ENCODE measurements around the gene CALN1. TPM values are rescaled to one million over a fixed set of nuclear protein-coding genes. Genes with fewer than 3 reads are reported as not detected.
"Not testable (repeated sequence)": the region's sequence is repeated elsewhere in the genome, so short reads cannot be mapped to it uniquely, and the experiment has no call there.

The CALN1 gene
- total and polyA plus RNA-seq, 7 donors: under 0.01 TPM; not detected in 5

DNA sequence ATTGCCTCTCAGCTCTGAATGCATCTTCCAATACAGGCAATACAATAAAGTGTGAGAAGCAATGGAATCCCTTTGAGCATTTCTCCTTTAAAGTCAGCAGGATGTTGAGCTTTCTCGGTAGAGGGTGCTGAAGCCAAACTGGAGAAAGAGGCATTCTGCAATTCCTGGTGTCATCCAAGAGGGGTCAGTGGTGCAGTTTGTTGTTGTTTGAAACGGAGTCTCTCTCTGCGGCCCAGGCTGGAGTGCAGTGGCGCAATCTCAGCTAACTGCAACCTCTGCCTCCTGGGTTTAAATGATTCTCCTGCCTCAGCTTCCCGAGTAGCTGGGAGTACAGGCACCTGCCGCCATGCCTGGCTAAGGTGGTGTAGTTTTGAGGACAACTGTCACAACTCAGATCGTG, 486.5 kb downstream of the CALN1 start:
- Histone ChIP-seq H3K4me3 (no peak overlapping the region), H3K9me3 (peaks cover 0 to 13% (median 8%) of the 10 kb centered on the region in 4 donors), H3K4me1 (no peaks in the 10 kb centered on the region), H3K36me3 (no peaks in the 10 kb centered on the region), H3K27ac (no peak overlapping the region), H3K27me3 (no peaks in the 10 kb centered on the region)
- WGBS, 2 donors: 73 to 76% methylated on average over 7 of the region's 7 CpGs
- TF ChIP-seq CTCF (IDR thresholded peaks at IDR 0.05) (no peak), EP300 (IDR thresholded peaks at IDR 0.05) (no peak), POLR2AphosphoS5 (IDR thresholded peaks at IDR 0.05) (no peak), POLR2A (IDR thresholded peaks at IDR 0.05) (no peak)
- no peak for DNase-seq
- intact Hi-C loops (cut with DNase I): no loop called here

GRCh38 chr7:71914204-71914603, 497.9 kb downstream of the CALN1 start:
- H3K27me3 ChIP-seq; DNase-seq; H3K9me3 ChIP-seq; H3K36me3 ChIP-seq; intact Hi-C loops (cut with DNase I); H3K4me1 ChIP-seq; H3K4me3 ChIP-seq; H3K27ac ChIP-seq: not testable (repeated sequence)
- WGBS, 2 donors: 89 to 90% methylated on average over 4 of the region's 4 CpGs

GRCh38 chr7:71912476-71912875, 499.7 kb downstream of the CALN1 start:
- intact Hi-C loops (cut with DNase I): no loop called here
- H3K9me3 ChIP-seq: peaks cover 0 to 6% (median 0%) of the 10 kb centered on the region in 4 donors
- no peaks in the 10 kb centered on the region for H3K27me3 ChIP-seq

GRCh38 chr7:71911051-71911450, 501.1 kb downstream of the CALN1 start:
- Histone ChIP-seq H3K9me3 (peaks cover 0 to 6% (median 0%) of the 10 kb centered on the region in 4 donors), H3K4me3 (no peak overlapping the region), H3K27ac (no peak overlapping the region), H3K27me3 (no peaks in the 10 kb centered on the region), H3K36me3 (no peaks in the 10 kb centered on the region), H3K4me1 (no peaks in the 10 kb centered on the region)
- WGBS, 2 donors: 73 to 82% methylated on average over 5 of the region's 5 CpGs
- intact Hi-C loops (cut with DNase I): no loop called here
- no peak for DNase-seq
- no peak for TF ChIP-seq CTCF (IDR thresholded peaks at IDR 0.05)

More at GRCh38 chr7:71912476-71912875, 499.7 kb downstream of the CALN1 start:
- Histone ChIP-seq H3K4me1 (no peaks in the 10 kb centered on the region), H3K36me3 (no peaks in the 10 kb centered on the region), H3K27ac (no peak overlapping the region), H3K4me3 (no peak overlapping the region)
- 69 to 83% methylated on average over 4 of the region's 4 CpGs for WGBS, 2 donors
- no peak for TF ChIP-seq CTCF (IDR thresholded peaks at IDR 0.05)
- TF ChIP-seq EP300 (IDR thresholded peaks at IDR 0.05): no peak
- no peak for TF ChIP-seq POLR2A (IDR thresholded peaks at IDR 0.05)
- TF ChIP-seq POLR2AphosphoS5 (IDR thresholded peaks at IDR 0.05): no peak
- DNase-seq: no peak

DNA sequence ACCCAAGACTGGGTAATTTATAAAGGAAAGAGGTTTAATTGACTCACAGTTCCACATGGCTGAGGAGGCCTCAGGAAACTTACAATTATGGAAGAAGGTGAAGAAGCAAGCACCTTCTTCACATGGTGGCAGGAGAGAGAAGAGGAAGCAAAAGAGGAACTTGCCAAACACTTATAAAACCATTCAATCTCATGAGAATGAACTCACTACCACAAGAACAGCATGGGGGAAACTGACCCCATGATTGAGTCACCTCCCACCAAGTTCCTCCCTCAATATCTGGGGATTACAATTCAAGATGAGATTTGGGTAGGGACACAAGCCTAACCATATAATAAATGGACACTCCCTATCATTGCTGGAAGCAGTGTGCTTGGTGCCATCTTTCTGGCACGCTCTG, 506.3 kb downstream of the CALN1 start:
- Histone ChIP-seq H3K9me3 (no peaks in the 10 kb centered on the region), H3K27me3 (no peaks in the 10 kb centered on the region), H3K4me1 (no peaks in the 10 kb centered on the region), H3K27ac (no peak overlapping the region), H3K4me3 (no peak overlapping the region), H3K36me3 (no peaks in the 10 kb centered on the region)
- TF ChIP-seq POLR2A (IDR thresholded peaks at IDR 0.05): no peak
- no peak for TF ChIP-seq POLR2AphosphoS5 (IDR thresholded peaks at IDR 0.05)
- no peak for TF ChIP-seq CTCF (IDR thresholded peaks at IDR 0.05)
- DNase-seq: no peak
- intact Hi-C loops (cut with DNase I): no loop called here
- WGBS, 2 donors: 92 to 96% methylated on average over 1 of the region's 1 CpG
